Pons (tissue), 1 donor: ENCODE measurements around the gene DSG2.
A peak's percentile ranks its signal among the peaks of the same experiment; 100 is the strongest.

ENCODE experiments used
- DNase-seq: peaks from one replicate; pipeline ENCODE4 v3.0.0-alpha.2; 2016; ENCODE audit warnings: low spot score

DSG2 gene

DNA sequence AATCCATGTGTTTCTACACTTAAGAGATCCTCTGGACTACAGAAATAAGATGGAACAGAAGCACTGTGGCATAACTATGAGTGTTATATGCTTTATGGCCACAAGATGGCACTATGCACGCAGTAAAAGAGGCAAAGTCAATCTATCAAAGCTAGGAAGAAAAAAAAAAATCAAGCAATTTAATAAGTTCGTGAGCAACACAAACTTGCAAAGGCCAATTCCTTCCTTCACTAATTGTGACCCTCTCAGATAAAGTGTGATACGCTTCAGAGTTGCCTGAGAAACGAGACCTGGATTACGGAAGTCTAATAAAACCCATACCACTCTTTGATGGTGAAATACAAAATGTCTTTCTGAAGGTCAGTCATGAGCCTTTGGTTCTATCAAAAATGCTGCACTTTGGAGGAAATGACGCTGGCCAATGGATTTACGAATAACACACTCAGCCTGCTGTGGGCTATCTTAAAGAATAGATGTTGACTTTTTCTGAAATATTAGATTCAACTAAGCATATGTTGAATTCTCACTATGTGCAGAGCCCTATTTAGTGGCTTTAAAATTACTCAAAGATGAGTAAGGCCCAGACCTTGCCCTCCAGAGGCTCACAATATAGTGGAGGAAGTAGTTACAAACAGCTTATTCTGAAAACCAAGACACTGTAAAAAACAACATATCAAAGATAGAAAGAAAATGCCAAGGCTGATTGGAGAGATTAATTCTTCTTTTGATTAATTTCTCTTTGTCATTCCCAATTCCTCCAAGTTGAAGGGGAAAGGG is 58.2 kb downstream of the DSG2 start:
- DNase-seq, result peak; percentile 76

DNA sequence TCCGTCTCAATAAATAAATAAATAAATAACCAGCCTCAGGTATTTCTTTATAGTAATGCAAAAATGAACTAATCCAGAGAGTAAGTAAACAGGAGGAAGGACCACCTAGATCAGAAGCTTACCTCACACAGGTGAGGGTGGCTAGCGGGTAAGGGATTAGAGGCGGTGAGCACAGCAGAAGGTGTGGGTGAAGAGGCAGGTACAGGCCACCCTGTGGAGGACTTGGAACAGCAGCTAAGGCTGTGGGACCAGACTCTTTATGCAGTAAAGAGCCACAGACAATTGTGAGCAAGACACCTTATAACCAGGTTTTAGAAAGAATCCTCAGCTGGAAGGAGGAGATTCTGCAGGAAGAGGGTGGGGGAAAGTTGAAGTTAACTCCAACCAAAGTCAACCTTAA is 59.5 kb downstream of the DSG2 start:
- no peak for DNase-seq

DNA sequence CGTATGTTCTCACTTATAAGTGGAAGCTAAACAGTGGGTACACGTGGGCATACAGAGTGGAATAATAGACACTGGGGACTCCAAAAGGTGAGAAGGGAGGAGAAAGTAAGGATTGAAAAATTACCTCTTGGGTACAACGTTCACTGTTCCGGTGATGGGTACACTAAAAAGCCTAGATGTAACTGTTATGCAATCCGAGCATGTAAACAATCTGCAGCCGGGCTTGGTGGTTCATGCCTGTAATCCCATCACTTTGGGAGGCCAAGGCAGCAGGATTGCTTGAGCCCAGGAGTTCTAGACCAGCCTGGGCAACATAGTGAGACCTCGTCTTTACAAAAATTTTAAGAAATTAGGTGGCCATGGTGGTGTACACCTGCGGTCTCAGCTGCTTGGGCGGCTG is 60.6 kb downstream of the DSG2 start:
- no peak for DNase-seq

DNA sequence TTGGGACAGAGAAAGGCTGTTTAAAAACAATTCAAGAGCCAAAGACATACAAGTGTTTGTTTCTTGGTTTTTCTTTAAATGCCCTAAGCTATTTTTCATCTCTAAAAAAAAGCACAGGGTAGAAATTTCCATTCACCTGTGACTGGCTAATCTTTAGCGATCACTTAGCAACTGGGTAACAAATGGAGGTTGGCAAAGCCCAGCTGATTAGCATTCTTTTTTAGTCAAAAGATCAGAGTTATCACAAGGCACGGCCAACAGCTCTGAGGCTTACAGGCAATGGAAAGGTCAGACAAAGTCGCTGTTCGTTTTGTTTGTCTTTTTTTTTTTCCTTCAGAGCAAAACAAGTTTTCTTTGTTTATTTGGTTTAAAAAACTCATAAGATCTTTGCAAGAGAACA is 64.7 kb downstream of the DSG2 start:
- no peak for DNase-seq

DNA sequence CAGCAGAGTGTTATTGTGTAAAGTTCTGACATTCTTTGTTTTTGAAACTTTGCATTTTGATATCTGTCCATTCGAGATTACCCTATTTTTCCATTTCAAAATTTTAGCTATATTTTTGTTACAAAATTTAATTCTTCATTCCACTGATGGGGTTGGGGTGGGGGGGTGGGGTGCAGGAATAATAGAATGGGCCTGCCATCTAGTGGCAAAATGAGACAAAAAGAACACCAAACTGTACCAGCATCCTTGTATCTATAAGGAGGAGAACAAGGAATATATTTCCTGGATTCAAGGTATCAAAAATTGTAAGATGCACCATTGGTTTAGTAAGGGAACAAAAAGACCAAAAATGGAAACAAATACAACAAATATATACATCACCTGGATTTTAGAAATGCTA is 65.8 kb downstream of the DSG2 start:
- no peak for DNase-seq

DNA sequence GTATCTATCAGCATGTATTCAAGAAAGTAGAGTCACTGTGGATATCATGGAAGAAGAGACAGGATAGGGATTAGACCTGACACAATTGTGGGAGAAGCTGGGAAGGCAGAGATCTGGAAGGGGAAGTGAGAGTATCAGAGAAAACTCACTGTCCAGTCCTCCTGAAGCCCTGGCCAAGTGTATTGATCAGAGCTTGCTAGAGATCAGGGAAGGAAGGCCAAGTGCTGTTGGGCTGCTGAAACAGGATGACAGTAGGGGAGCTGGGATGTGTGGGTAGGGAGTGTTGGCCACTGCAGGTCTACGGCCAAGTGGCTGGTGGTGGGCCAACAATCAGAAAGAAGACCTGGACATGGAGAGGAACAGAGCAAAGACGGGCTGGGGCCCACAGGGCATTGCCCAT is 67.4 kb downstream of the DSG2 start:
- DNase-seq, result no peak

DNA sequence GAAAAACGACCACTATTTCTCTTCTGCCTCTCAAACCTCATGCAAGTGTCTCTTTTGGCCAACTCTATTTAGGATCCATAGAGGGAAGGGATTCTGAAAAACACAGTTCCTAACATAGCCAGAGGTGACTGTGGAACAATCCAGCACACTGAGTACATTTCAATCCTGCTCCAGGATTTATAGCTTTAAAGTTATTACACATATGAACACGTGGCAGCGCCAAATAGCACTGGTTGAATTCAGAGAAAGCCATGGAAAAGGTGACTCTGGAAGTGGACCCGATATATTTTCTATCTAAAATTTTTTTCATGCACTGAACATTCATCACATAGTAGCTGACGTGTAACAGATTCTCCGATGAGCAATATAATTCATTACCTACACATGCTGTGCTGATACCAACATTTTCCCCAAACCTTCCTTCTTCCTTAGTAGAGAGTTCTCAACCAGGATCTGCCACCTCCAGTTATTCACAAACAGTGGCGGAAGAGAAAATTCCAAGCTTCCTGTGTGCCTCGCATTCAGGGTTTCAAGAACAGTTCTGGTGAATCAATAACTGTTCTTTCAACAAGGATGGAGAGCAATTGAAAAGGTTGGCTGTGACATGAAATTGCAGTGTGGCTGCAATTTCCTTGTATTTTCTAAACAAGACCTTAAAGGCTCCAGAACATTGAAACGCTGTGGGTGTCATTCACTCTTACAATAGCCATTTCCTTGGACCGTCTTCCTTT is 68.0 kb downstream of the DSG2 start:
- DNase-seq, result no peak

- DNase-seq, result no peak
These were observed 68.8 kb downstream of the DSG2 start for GRCh38 chr18:31566576-31567306.

- DNase-seq, result no peak
These were observed 74.4 kb downstream of the DSG2 start for GRCh38 chr18:31572368-31572767.

- no peak for DNase-seq
These were observed 75.1 kb downstream of the DSG2 start for GRCh38 chr18:31573051-31573450.

- DNase-seq, result no peak
These were observed 76.4 kb downstream of the DSG2 start for GRCh38 chr18:31574359-31574758.

GRCh38 chr18:31575515-31576257 is 77.7 kb downstream of the DSG2 start:
- DNase-seq, result no peak

- DNase-seq, result no peak
These were observed 78.7 kb downstream of the DSG2 start for GRCh38 chr18:31576670-31577069.

- no peak for DNase-seq
These were observed 79.2 kb downstream of the DSG2 start for GRCh38 chr18:31577195-31577594.

DNA sequence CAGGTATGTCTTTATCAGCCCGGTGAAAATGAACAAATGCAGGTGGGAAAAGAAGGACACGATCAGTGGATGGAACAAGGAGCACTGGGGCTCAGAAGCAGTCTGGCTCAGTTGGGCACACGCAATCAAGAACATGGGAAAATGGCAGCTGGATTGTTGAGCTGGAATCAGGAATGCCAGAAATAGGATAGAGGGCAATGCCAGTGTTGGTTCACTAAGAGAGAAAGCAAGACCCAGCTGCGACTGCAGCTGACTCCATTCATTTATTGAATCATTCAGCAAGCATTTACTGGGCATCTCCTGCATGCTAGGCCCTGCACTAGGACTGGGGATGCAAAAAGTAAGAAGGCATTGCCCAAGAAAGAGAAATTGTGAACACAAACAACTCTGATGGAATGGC is 80.1 kb downstream of the DSG2 start:
- no peak for DNase-seq

- no peak for DNase-seq
These were observed 81.4 kb downstream of the DSG2 start for GRCh38 chr18:31579375-31579774.

- no peak for DNase-seq
These were observed 83.7 kb downstream of the DSG2 start for GRCh38 chr18:31581498-31582197.

DNA sequence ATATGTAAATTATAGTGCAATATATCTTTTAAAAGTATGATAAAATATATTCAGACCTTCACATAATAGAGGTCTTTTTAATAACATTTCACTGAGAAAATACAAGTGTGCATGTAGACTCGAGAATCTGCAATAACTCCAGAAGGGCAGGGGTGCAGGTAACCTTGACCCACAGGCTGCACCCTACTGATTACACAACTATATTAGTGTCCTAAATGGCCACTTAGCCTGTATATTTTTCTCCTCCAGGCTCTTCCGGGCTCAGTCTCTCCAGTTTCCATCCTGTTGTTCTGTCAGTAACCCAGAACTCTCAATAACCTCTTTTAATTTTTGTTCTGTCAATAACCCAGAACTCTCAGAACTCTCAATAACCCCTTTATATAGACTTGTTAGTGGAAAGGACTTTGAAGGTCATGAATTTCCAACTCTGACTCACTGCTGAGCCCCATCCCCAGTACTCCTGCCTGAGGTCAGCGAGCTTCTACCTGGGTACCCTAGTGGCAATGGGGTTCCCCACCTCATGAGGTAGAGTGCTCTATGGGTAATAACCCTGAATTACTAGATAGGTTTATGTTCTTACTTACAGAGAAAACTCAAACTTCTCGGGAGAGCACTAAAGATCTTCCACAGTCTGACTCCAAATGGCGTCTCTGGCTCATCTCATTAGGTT is 85.3 kb downstream of the DSG2 start:
- no peak for DNase-seq

DNA sequence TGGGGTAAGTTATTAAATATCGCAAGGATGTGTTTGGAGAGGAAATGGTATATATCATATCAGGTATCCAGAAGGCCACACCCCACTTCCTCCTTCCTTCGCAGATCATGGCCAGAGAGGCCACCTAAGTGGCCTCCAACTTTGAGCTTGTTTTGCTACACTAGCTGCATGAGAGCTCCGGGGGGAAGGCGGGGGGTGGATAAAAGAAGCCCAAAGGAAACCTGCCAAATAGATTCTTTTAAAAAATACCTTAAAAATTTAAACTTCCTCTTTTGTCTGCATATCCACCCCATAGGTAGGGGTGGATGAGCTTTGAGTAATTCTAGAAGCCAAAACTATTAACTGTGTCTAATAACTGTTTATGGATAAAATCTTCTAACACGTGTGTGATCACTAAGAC is 88.0 kb downstream of the DSG2 start:
- DNase-seq, result no peak

- DNase-seq, result no peak
These were observed 88.6 kb downstream of the DSG2 start for GRCh38 chr18:31586616-31587015.

DNA sequence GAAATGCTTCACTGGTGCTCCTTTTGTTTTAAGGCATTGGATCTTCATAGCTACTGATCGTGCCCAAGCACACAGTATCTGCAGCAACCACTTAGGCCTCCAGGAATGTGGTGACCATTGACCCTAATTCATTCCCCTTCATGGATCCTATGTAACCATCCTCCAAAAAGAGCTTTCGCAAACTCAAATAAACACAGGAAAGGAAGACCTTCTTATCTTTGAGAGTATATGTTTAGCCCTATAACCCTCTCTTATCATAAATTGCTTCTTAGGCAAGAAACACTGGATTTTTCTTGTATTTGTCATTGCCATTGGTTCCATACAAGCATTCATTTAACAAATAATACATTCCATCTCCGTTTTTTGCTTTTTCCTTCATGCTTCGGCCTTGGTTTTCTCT is 89.6 kb downstream of the DSG2 start:
- DNase-seq, result no peak
